ENCODE data around the gene SLAMF6. TPM values are rescaled to one million over a fixed set of nuclear protein-coding genes. Genes with fewer than 3 reads are reported as not detected.

The SLAMF6 gene
- total RNA-seq, 4 donors from 2014 or later = 0.60 to 6.7 (median 2.3) TPM; not detected in 1

DNA sequence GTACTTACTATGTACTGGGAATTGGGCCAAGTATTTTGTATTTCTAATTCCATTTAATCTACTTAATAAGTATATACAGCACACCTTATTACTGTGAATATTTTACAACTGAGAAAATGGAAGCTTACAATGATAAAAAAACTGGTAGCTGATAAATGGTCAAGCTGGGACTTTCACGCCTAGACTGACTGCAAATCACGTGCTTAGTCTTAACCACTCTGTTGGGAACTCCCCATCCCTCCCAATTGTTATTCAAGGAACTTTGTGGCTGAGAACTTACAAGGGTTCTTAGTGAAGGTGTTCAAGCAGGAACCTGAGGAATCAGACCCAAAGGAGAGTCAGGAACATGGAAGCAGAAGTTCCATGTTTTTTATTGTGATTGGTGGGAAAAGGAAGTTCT, 29.4 kb upstream of the SLAMF6 start:
- H3K4me1 ChIP-seq = no peaks in the 10 kb centered on the region
- in situ Hi-C loops (cut with MboI; ENCODE audit: low pct_ligation_motif_present in 1 of 4, low pct_unique_long_range_greater_than_20kb in 1 of 4, low sequenced_read_pairs in 3 of 4) (no loop called here), intact Hi-C loops (cut with DNase I; ENCODE audit: low total_unique reads) (no loop called here)
- no peak for DNase-seq
- H3K4me3 ChIP-seq = no peak overlapping the region
- no peaks in the 10 kb centered on the region for H3K27me3 ChIP-seq
- 60 to 81% methylated on average over 2 of the region's 2 CpGs for WGBS, 2 donors (ENCODE audit: low coverage in 1 of 2)
- no peak for TF ChIP-seq EP300 (IDR thresholded peaks at IDR 0.05; ENCODE audit: low read depth)
- no peak for TF ChIP-seq POLR2AphosphoS5 (IDR thresholded peaks at IDR 0.05)
- TF ChIP-seq POLR2A (IDR thresholded peaks at IDR 0.05) = no peak
- TF ChIP-seq CTCF (IDR thresholded peaks at IDR 0.05) = no peak
- no peaks in the 10 kb centered on the region for H3K9me3 ChIP-seq
- H3K36me3 ChIP-seq = no peaks in the 10 kb centered on the region
- H3K27ac ChIP-seq = no peak overlapping the region

- DNase-seq = no peak
- H3K27ac ChIP-seq = no peak overlapping the region
- no peaks in the 10 kb centered on the region for H3K27me3 ChIP-seq
- H3K4me3 ChIP-seq = no peak overlapping the region
- H3K9me3 ChIP-seq = no peaks in the 10 kb centered on the region
- TF ChIP-seq POLR2A (IDR thresholded peaks at IDR 0.05) = no peak
- intact Hi-C loops (cut with DNase I; ENCODE audit: low total_unique reads) (no loop called here), in situ Hi-C loops (cut with MboI; ENCODE audit: low pct_ligation_motif_present in 1 of 4, low pct_unique_long_range_greater_than_20kb in 1 of 4, low sequenced_read_pairs in 3 of 4) (no loop called here)
- no peaks in the 10 kb centered on the region for H3K4me1 ChIP-seq
- 76% methylated on average over 6 of the region's 6 CpGs; no CpG with 5 or more reads in 1 of the 2 donors for WGBS, 2 donors (ENCODE audit: low coverage in 1 of 2)
- no peaks in the 10 kb centered on the region for H3K36me3 ChIP-seq
These were observed 27.5 kb upstream of the SLAMF6 start for GRCh38 chr1:160550572-160551034.

DNA sequence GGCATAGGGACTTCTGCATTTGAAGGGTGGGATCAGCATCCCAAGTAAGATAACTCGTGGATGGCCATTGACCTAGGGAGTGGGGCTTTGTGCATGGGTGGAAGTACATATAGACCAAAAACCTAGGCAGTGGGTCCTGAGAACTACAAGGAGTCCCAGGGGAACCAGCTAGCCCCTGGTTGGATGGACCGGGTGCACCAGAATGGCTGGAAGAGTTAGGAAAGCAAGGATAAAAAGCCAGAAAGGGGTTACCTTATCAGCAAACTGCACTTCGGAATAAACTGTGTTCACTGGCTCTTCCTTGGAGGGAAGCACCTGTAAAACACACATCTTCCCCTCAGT, 26.6 kb upstream of the SLAMF6 start:
- Histone ChIP-seq H3K9me3 (no peaks in the 10 kb centered on the region), H3K27ac (no peak overlapping the region), H3K36me3 (no peaks in the 10 kb centered on the region), H3K4me1 (no peaks in the 10 kb centered on the region), H3K4me3 (no peak overlapping the region), H3K27me3 (no peaks in the 10 kb centered on the region)
- TF ChIP-seq CTCF (IDR thresholded peaks at IDR 0.05) = no peak
- TF ChIP-seq POLR2AphosphoS5 (IDR thresholded peaks at IDR 0.05) = no peak
- no peak for TF ChIP-seq EP300 (IDR thresholded peaks at IDR 0.05; ENCODE audit: low read depth)
- TF ChIP-seq POLR2A (IDR thresholded peaks at IDR 0.05) = no peak
- DNase-seq = no peak
- 84 to 100% methylated on average over 1 to 3 of the region's 3 CpGs for WGBS, 2 donors (ENCODE audit: low coverage in 1 of 2)
- in situ Hi-C loops (cut with MboI; ENCODE audit: low pct_ligation_motif_present in 1 of 4, low pct_unique_long_range_greater_than_20kb in 1 of 4, low sequenced_read_pairs in 3 of 4) (loop anchor here in 1 of 4 donors (10.0 kb wide), 1 partner anchor 115 kb away; no protein-coding TSS in a partner anchor), intact Hi-C loops (cut with DNase I; ENCODE audit: low total_unique reads) (no loop called here)

DNA sequence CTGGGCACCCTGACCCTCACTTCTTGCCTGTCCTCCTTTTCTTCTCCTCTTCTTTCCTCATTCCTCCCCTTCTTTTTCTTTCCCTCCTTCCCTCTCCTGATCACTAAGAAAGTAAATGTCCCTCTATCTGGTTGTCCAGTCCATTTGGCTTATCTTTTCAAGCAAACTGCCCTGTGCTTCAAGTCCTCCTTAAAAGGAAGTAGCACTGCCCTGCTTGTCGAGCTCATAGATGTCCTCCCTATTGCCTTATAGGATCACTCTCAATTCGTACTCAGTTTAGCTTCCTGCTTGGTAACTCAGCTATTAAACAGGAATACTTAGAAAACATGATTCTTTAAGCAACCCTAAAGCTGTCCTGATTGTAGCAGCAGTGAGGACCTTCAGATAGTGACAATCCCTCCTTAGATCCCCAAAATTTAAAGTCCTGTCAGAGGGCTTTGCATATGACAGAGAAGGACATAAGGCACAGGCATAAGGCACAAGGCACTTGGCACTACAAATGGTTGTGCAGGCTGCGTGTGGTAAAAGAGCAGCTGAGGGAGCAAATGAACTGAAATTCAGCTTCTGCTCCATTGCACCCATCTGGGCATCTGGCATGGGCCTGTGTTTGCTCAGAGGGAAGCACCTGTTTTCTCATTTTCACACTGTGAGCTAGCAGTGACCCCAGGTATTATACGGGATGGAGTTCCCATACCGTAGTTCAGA, 26.1 kb upstream of the SLAMF6 start:
- Histone ChIP-seq H3K4me1 (no peaks in the 10 kb centered on the region), H3K9me3 (no peaks in the 10 kb centered on the region), H3K36me3 (no peaks in the 10 kb centered on the region), H3K4me3 (no peak overlapping the region), H3K27me3 (no peaks in the 10 kb centered on the region), H3K27ac (no peak overlapping the region)
- TF ChIP-seq POLR2AphosphoS5 (IDR thresholded peaks at IDR 0.05) (no peak), POLR2A (IDR thresholded peaks at IDR 0.05) (no peak), CTCF (IDR thresholded peaks at IDR 0.05) (no peak), EP300 (IDR thresholded peaks at IDR 0.05; ENCODE audit: low read depth) (no peak)
- no peak for DNase-seq
- WGBS, 2 donors (ENCODE audit: low coverage in 1 of 2) = 7 to 66% methylated on average over 2 to 5 of the region's 5 CpGs
- in situ Hi-C loops (cut with MboI; ENCODE audit: low pct_ligation_motif_present in 1 of 4, low pct_unique_long_range_greater_than_20kb in 1 of 4, low sequenced_read_pairs in 3 of 4) (loop anchor here in 1 of 4 donors (10.0 kb wide), 1 partner anchor 114 kb away; no protein-coding TSS in a partner anchor), intact Hi-C loops (cut with DNase I; ENCODE audit: low total_unique reads) (no loop called here)
